Measurements from ENCODE around the gene SYCP2L.

- TF ChIP-seq CTCF (IDR thresholded peaks at IDR 0.05) (no peak), ZFX (IDR thresholded peaks at IDR 0.05; ENCODE audit: borderline replicate concordance) (no peak)
Observed at GRCh38 chr6:10867952-10868351, 18.9 kb upstream of the SYCP2L start.
